K562 (cell line): Measurements from ENCODE around the gene PPP1R37. TPM values are rescaled to one million over a fixed set of nuclear protein-coding genes. Genes with fewer than 3 reads are reported as not detected.

Experiments used
- GATAD2B ChIP-seq: fragments of 450-650 bp; IDR thresholded peaks from 2 replicates; pipeline ENCODE4 v1.6.1; 2017; ENCODE audit warnings: mild to moderate bottlenecking, borderline replicate concordance
- KLF16 ChIP-seq: IDR thresholded peaks from 2 replicates; pipeline ENCODE4 v1.6.1; 2016; ENCODE audit warnings: antibody characterized with exemption
- POLR3G ChIP-seq: IDR thresholded peaks from 2 replicates; pipeline ENCODE4 v1.6.1; 2011; ENCODE audit not compliant: insufficient read length, insufficient replicate concordance; ENCODE audit errors: extremely low read depth
- TGIF2 ChIP-seq: sonication (generic); formaldehyde crosslinking; IDR thresholded peaks from 2 replicates; pipeline ENCODE4 v1.8.1; 2022; ENCODE audit warnings: mild to moderate bottlenecking, missing genetic modification reagents, moderate library complexity
- ZBTB2 ChIP-seq: fragments of 450-650 bp; IDR thresholded peaks from 2 replicates; pipeline ENCODE4 v1.6.1; 2016; ENCODE audit warnings: antibody characterized with exemption
- ZBTB43 ChIP-seq: sonication (generic); formaldehyde crosslinking; IDR thresholded peaks from 2 replicates; pipeline ENCODE4 v1.8.0; 2023; ENCODE audit warnings: mild to moderate bottlenecking, missing genetic modification reagents
- ZNF140 ChIP-seq: fragments of 250-450 bp; sonication (Bioruptor Pico); IDR thresholded peaks from 2 replicates; pipeline ENCODE4 v1.8.0; 2021; ENCODE audit warnings: moderate library complexity, mild to moderate bottlenecking, inconsistent platforms
- ZNF165 ChIP-seq: fragments of 250-450 bp; sonication (Bioruptor Pico); IDR thresholded peaks from 2 replicates; pipeline ENCODE4 v1.4.0; 2020; ENCODE audit warnings: borderline replicate concordance
- ZNF23 ChIP-seq: fragments of 250-450 bp; sonication (Bioruptor Pico); IDR thresholded peaks from 2 replicates; pipeline ENCODE4 v1.4.0; 2020; ENCODE audit warnings: mild to moderate bottlenecking
- ZNF282 ChIP-seq: sonication (generic); formaldehyde crosslinking; IDR thresholded peaks from 2 replicates; pipeline ENCODE4 v1.8.1; 2023; ENCODE audit warnings: missing genetic modification reagents
- ZNF507 ChIP-seq: conservative IDR thresholded peaks from 2 replicates; pipeline ENCODE4 v1.6.1; 2017; ENCODE audit warnings: missing genetic modification characterization, missing compliant biosample characterization
- ZNF586 ChIP-seq: fragments of 450-650 bp; formaldehyde crosslinking; conservative IDR thresholded peaks from 2 replicates; pipeline ENCODE4 v1.4.0; 2020; ENCODE audit warnings: mild to moderate bottlenecking, moderate library complexity
- ZSCAN32 ChIP-seq: fragments of 450-650 bp; formaldehyde crosslinking; IDR thresholded peaks from 2 replicates; pipeline ENCODE4 v1.4.0; 2020; ENCODE audit warnings: mild to moderate bottlenecking, moderate library complexity
- polyA plus RNA-seq, 8 experiments: library from polyadenylated mRNA; depleted of rRNA in 4 of 8; stranded (reverse) in 5 of 8; unstranded in 3 of 8; fragments of >200 nt; fragmentation: Nextera tagmentation in 2 of 8; fragmentation: Illumina TruSeq in 1 of 8; extraction: Ambion mirVana in 2 of 8; extraction: Trizol in 1 of 8; gene quantifications; 2 replicates each; pipeline versions ENCODE4 v1.2.1 to v1.2.3, GENCODE V29; 2011 to 2014; ENCODE audit warnings: inconsistent platforms in 1 of 8, missing spikeins in 1 of 8
- total RNA-seq, 7 experiments: library from RNA; depleted of rRNA in 6 of 7; stranded (reverse); fragments of >200 nt in 6 of 7; fragmentation: Illumina TruSeq in 2 of 7; extraction: Trizol in 2 of 7; gene quantifications; 2 replicates each; pipeline versions ENCODE4 v1.2.1 to v1.2.3, GENCODE V29; 2011 to 2021; ENCODE audit warnings: low replicate concordance in 1 of 7
- TF ChIP-seq, protein P1 (sequence below), 2 experiments: fragments of 450-650 bp; formaldehyde crosslinking in 1 of 2; IDR thresholded peaks; 2 replicates each; pipeline versions ENCODE4 v1.4.0 to v1.6.1; 2014 to 2020; ENCODE audit warnings: mild to moderate bottlenecking in 2 of 2, borderline replicate concordance in 1 of 2, low read depth in 1 of 2
- TF ChIP-seq, protein P2 (sequence below): fragments of 250-450 bp; sonication (Bioruptor Pico); IDR thresholded peaks from 2 replicates; pipeline ENCODE4 v1.5.0; 2021; ENCODE audit warnings: mild to moderate bottlenecking, moderate library complexity

PPP1R37 gene
- total and polyA plus RNA-seq, 9 of the 15 experiments (the other 6 are each of a cell fraction or from before 2014, with no cell fraction given): 0.04 to 20.3 (median 7.3) TPM

DNA sequence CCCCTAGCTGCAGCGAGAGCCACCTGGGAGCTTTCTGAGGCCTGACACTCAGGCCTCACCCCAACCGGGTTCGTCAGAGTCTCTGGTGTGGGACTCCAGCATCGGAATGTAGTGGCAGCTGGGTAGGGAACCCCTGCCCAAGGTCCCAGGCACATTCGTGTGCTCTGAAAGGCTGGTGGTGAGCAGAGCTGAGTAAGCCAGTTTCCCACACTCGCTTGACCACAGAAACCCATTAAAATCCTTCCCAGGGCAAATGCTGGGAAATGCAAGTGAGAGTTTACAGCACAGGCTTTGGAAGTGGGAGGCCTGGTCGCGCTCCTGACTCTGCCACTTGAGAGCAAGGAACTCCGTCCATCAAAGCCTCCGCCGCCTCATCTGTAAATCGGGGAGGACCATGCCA is 80.8 kb downstream of the PPP1R37 start (continued):
- TF ChIP-seq, protein P1, sequence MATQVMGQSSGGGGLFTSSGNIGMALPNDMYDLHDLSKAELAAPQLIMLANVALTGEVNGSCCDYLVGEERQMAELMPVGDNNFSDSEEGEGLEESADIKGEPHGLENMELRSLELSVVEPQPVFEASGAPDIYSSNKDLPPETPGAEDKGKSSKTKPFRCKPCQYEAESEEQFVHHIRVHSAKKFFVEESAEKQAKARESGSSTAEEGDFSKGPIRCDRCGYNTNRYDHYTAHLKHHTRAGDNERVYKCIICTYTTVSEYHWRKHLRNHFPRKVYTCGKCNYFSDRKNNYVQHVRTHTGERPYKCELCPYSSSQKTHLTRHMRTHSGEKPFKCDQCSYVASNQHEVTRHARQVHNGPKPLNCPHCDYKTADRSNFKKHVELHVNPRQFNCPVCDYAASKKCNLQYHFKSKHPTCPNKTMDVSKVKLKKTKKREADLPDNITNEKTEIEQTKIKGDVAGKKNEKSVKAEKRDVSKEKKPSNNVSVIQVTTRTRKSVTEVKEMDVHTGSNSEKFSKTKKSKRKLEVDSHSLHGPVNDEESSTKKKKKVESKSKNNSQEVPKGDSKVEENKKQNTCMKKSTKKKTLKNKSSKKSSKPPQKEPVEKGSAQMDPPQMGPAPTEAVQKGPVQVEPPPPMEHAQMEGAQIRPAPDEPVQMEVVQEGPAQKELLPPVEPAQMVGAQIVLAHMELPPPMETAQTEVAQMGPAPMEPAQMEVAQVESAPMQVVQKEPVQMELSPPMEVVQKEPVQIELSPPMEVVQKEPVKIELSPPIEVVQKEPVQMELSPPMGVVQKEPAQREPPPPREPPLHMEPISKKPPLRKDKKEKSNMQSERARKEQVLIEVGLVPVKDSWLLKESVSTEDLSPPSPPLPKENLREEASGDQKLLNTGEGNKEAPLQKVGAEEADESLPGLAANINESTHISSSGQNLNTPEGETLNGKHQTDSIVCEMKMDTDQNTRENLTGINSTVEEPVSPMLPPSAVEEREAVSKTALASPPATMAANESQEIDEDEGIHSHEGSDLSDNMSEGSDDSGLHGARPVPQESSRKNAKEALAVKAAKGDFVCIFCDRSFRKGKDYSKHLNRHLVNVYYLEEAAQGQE (IDR thresholded peaks at IDR 0.05; ENCODE audit: borderline replicate concordance): no peak
- TF ChIP-seq, protein P1 (CRISPR knock-in tag; IDR thresholded peaks at IDR 0.05; ENCODE audit: low read depth): no peak
- TF ChIP-seq ZNF165 (CRISPR knock-in tag): no peak
- TF ChIP-seq GATAD2B: no peak
- TF ChIP-seq ZSCAN32 (CRISPR knock-in tag): no peak
- no peak for TF ChIP-seq ZNF586 (CRISPR knock-in tag)
- TF ChIP-seq ZNF140: no peak
- TF ChIP-seq TGIF2 (CRISPR knock-in tag): no peak
- no peak for TF ChIP-seq ZBTB2
- TF ChIP-seq, protein P2, sequence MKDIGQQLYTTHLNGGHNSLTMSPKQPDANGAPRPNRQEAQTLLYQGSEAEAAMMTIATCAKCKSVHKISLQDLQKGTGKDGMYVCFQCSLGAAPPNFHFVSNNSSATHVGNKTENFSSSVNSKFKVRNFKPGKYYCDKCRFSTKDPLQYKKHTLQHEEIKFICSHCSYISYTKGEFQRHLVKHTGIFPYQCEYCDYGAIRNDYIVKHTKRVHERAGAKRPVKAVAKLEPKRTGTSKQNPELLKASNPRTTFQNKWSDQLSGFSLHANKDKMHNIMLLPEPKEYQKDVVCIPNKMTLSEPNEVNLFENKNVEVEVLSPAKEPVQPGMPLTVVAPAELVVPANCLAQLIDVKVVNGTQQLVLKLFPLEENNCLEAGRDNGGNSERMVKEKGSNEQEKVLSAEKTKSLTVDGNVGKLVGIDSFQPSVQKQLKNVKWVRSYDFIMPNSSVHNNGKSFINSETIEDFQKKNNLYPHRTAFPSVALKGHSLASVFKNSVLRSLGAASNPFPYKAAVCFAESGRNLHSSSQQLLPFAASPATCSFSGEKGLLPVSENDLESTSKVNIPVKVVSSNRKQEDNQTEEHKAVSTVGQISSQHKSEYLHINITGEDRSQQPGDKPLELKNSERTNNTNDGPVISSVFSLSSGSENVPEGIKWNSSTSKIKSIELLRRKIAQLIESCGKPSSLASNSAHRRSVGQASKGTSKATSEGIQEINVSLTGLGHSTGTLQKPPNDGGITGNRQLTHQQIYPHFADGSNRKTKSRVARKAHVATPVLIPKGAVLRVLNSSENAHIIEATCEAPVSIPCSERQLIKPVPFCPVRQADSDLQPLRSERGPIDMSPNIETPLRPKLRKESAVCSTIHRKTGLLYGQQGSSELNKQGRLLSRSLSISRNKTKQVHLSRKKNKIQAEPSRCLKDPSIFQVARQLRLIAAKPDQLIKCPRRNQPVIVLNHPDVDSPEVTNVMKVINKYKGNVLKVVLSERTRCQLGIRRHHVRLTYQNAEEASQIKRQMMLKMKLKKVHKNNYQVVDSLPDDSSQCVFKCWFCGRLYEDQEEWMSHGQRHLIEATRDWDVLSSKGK (CRISPR knock-in tag): no peak
- TF ChIP-seq ZNF23: no peak
- no peak for TF ChIP-seq ZNF282
- TF ChIP-seq KLF16: no peak
- TF ChIP-seq ZNF507 (tag): no peak
- TF ChIP-seq ZBTB43 (CRISPR knock-in tag): no peak
- TF ChIP-seq POLR3G: no peak
